HEK293 (cell line): ENCODE measurements around the gene GPM6B.

Source experiments
- CTCF ChIP-seq: fragments of 450-650 bp; formaldehyde crosslinking; IDR thresholded peaks from 2 replicates; pipeline ENCODE4 v1.5.1; 2016; ENCODE audit warnings: missing biosample characterization, missing genetic modification characterization
- SP7 ChIP-seq: fragments of 450-650 bp; formaldehyde crosslinking; IDR thresholded peaks from 2 replicates; pipeline ENCODE4 v1.5.1; 2016; ENCODE audit warnings: missing biosample characterization, missing genetic modification characterization
- YY1 ChIP-seq: fragments of 450-650 bp; formaldehyde crosslinking; IDR thresholded peaks from 2 replicates; pipeline ENCODE4 v1.5.1; 2018; ENCODE audit warnings: missing biosample characterization, missing genetic modification characterization
- ZFP41 ChIP-seq: fragments of 450-650 bp; formaldehyde crosslinking; IDR thresholded peaks from 2 replicates; pipeline ENCODE4 v1.5.1; 2016; ENCODE audit warnings: missing biosample characterization, missing genetic modification characterization, borderline replicate concordance
- ZNF639 ChIP-seq: fragments of 450-650 bp; formaldehyde crosslinking; IDR thresholded peaks from 2 replicates; pipeline ENCODE4 v1.5.1; 2016; ENCODE audit warnings: missing biosample characterization, missing genetic modification characterization
- ZNF670 ChIP-seq: fragments of 450-650 bp; formaldehyde crosslinking; IDR thresholded peaks from 2 replicates; pipeline ENCODE4 v1.5.1; 2016; ENCODE audit warnings: missing biosample characterization, missing genetic modification characterization, low read depth

GRCh38 chrX:13827298-13828090, 10.6 kb upstream of the GPM6B start:
- TF ChIP-seq ZNF670 (tag by site-specific recombination) (no peak), SP7 (no peak), CTCF (tag by site-specific recombination) (no peak), YY1 (no peak), ZNF639 (tag by site-specific recombination) (no peak), ZFP41 (tag by site-specific recombination) (no peak)
